NCI-H460 (cell line): Measurements from ENCODE around the gene DYRK1B. TPM values are rescaled to one million over a fixed set of nuclear protein-coding genes. Genes with fewer than 3 reads are reported as not detected.

Experiments used
- DNase-seq: peaks from one replicate; pipeline ENCODE4 v3.0.0-alpha.2; 2016; ENCODE audit warnings: low read depth; ENCODE audit errors: extremely low read depth
- total RNA-seq: library from RNA; depleted of rRNA; stranded (reverse); fragments of >200 nt; shearing (Covaris generic); gene quantifications from 2 replicates; pipeline ENCODE4 v1.2.3, GENCODE V29; 2014

Gene DYRK1B
- total RNA-seq, 1 experiment from 2014 or later, result 1.2 TPM

DNA sequence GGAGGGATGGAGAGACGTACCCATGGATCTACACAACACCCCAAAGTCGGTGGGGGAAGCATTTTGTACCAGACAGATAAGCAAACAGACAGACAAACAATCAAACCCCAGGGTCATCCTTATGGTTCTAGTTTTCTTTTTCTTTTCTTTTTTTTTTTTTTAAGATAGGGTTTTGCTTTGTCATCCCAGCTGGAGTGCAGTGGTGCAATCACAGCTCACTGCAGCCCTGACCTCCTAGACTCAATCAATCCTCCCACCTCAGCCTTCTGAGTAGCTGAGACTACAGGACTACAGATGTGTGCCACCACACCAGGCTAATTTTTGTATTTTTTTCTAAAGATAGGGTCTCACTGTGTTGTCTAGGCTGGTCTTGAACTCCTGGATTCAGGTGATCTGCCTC, 30.2 kb upstream of the DYRK1B start:
- no peak for DNase-seq

DNA sequence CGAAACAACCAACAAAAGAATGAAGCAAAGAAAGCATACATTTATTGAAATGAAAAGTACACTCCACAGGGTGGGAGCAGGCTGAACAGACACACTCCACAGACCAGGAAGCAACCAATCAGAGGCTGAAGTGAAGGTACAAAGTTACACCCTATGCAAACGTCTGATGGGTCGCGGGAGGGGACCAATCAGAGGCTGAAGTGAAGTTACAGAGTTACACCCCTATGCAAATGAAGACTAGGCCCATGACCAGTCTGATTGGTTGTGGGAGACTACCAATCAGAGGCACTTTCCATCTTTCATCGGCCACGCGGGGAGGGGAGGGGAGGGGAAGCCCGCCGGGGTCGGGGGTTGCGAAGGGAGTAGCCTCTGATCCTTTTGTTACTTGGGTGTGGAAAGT, 24.6 kb upstream of the DYRK1B start:
- DNase-seq, result no peak

DNA sequence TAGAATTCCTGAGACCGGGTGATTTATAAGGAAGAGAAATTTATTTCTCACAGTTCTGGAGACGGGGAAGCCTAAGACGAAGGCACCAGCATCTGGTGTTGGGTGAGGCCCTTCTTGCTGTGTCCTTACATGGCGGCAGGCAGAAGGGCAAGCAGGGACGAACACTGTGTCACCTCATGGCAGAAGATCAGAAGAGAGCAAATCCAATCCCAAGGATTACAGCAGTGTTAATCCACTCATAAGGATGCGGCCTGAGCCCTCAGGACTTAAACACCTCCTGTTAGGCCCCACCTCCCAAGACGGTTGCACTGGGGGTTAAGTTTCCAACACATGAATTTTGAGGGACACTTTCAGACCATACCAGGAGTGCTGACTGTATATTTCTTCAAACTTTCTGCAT, 18.9 kb upstream of the DYRK1B start:
- no peak for DNase-seq

DNA sequence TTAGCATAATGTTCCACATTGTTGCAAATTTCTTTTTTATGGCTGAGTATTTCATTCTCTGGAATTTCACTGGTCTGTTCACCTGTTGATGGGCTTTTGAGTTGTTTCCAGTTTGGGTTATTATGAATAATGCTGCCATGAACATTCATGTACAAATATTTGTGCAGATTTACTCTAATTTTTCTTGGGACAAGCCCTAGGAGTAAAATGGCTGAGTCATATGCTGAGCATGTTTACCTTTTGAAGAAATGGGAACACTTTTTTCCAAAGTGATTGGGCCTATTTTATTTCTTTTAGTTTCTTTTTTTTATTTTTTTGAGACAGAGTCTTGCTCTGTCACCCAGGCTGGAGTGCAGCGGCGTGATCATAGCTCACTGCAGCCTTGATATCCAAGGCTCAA, 16.9 kb upstream of the DYRK1B start:
- DNase-seq, result no peak

DNA sequence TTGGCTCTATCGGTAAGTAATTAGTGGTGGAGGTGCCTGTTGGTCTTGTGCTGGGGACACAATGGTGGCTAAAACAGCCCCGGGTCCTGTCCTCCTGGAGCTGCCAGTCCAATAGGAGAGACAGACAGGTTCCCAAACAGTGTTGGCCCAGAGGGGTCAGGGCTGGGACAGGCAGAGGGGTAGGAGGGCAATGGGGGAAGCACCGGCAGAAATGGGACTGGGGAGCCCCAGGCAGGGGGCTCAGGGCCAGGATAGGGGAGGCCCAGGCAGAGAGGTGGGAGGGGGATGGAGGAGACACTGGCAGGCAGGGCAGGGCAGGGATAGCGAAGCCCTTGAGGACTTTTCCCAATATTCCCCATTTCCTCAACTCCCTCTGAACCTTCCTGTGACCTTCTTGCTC, 14.4 kb upstream of the DYRK1B start:
- DNase-seq, result no peak

DNA sequence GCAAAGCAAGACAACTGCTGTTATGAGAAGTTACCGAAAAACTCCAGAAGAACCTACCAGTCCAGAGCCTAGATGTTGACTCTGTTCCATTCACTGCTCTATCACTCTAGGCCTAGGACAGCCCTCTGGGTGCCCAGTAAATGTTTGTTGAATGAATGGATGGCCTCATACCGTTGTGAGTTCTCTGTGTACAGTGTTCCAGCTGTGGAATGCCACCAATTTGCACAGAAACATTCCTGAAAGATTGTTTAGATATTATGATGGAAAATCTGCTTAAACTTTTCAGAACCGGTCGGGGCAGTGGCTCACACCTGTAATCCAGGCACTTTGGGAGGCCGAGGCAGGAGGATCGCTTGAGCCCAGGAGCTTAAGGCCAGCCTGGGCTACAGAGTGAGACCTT, 13.6 kb upstream of the DYRK1B start:
- DNase-seq, result no peak

DNA sequence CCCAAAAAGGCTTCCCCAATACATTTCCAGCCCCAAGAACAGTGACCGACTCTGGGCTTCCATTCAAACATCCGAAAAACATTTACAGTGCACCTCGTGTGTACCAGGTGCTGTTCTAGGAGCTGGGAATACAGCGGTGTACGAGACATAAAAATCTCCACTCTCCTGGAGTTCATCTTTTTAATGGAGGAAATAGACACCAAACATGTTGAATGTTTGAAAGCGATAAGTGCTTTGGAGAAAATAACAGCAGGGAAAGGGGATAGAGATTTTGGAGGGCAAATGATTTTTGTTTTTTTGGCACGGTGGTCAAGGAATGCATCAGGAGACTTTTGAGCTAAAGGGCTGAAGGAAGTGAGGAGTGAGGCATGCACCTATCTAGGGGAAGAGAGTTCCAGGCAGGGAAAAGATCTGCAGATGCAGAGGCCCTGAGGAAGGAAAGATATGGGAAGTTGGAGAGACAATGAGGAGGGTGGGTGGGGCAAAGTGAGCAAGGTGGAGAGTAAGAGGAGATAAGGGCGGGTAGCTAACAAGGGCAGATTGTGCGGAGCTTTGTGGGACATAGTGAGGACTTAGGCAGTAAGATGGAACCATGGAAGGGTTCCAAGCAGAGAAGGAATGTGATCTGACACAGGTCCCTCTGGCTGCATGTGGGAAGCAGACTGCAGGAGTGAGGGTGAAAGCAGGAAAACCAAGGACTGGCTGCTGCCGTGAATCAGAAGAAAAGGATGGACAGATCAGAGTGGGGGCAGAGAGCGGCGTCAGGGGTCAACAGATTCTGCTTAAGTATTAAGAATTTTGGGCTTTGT, 12.9 kb upstream of the DYRK1B start:
- no peak for DNase-seq

DNA sequence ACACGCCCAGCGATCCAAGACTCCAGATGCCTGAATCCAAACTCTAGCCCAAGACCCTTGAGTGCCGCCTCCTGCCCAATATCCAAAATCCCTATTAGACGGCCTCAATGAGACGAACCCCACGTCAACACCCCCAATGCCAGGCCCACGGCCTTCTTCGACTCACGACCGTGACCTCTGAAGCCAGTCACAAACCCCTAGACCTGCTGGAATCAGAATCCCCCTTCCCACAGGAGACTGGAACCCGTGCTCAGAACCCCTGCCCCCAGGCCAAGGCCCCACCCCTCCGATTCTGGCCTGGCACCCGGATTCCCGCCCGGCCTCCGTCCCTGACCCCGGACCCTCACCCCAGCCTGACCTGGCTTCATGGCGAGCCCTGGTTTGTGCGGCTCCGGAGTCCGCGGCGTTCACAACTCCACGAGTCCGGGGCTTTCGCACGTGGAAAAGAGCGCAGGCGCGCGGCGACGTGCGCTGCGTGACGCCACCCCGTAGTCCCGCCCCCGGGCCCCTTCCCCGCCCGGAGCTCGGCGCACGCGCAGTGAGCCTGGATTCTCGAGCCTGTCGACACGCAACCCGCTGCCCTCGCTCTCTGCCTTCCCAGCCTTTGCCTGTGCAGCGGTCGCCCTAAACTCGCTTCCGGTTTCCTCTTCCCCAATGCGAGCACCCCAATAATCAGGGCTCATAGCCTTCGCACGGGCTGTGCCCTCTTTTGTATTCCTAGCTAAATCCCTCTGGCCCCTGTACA, 12.1 kb upstream of the DYRK1B start, which contains the start of gene FBL:
TSS of gene FBL (minus strand) at position 447 of the 745 bp plus-strand sequence. CDS start at position 368, 79 bp downstream.
- DNase-seq, result peak; percentile 86

DNA sequence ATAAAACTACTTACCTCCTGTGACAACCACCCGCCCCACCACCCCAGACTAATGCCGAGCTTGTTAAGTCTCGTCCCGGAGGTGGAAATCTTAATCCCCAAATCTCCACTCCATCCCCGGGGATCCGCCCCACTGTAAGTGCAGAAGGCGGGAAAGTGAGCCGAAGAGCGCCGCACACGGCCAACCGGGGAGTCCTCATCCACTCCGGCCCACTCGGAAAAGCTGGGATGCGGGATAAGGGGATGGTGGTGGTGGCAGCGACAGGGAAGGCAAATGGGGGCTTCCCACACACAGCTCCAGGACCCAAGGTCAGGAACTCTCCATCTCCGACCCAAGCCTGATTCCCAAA, 11.6 kb upstream of the DYRK1B start:
- DNase-seq, result no peak

DNA sequence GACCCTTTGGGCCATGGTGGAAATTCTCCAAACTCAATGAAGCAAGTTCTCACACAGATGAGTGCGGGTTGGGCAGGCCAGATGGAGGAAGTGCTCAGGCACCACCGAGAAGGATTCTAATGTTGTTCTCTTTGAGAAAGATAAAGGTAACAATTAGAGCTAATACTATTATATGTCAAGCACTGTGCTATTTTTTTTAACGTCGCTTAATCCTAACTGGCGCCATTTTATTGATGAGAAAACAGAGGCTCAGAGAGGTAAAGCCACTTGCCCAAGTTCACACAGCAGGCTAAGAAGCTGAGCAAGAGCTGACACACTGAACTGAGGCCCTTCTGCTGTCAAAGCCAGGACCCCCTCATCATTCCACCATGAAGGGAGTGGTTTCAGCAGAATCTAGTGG, 11.2 kb upstream of the DYRK1B start:
- DNase-seq, result no peak

DNA sequence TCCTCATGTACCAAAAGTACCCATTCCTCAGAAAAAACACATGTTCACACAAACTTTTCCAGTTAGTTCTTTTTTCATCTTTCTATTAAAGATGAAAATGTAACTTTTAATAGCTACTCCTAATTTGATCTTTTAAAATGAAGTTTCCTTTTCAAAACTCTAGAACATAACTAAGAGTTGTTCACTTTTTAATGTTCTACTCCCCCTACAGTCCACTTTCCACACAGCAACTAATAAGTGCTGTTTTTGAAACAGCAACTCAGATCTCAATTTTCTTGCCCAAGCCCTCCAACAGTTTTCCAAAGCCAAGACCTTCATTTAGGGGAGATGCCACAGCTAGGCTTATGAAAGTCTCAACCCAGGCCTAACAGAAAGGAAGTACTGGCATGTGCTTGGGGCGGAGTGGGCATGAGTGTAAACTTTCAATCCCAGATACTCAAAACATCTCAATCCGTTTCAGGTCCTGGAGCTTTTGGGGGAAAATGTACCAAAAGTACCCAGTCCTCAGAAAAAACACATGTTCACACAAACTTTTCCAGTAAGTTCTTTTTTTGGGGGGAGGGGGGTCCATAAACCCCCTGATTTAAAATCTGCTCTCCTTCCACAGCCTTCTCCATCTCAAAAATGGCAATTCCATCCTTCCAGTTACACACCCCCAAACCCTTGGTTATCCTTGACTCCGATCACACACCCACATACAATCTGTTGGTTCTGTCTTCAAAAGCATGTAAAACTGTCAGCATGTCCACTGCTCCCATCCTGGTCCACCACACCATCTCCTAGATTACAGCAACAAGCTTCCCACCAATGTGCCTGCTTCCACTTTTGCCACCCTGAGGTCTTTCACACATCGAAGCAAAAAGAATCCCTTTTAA, 10.2 kb upstream of the DYRK1B start:
- DNase-seq, result peak; percentile 35

DNA sequence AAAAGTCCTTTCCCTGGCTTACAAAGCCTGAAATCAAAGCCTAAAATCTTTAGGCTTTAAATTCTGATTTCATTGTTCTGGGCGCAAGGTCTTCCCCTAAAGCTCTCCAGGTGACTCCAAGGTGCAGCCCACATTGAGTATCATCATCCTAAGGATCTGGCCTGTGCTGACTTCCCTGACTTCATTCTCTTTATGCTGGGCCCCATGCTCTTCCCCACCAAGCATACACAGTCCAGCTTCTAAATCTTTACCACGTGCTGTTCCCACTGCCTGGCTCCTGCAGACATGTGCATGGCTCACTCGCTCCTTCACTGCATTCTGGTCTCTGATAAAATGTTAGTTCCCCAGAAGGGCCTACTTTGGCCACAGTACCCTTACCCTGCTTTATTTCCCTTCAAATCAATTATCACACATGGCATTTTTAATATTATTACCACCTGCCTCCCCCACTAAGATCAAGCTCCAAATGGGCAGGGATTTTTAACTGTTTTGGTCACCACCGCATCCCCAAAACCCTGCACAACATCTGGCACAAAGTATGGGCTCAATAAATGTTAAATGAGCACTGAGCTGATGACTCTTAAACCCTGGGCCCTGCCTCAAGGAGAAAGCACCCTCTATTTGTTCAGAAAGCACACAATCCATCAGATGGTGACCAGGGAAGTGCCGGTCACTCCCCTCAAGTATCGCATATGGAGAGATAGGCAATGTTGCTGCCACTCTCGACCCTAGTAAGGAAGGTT, 8.9 kb upstream of the DYRK1B start:
- DNase-seq, result no peak

DNA sequence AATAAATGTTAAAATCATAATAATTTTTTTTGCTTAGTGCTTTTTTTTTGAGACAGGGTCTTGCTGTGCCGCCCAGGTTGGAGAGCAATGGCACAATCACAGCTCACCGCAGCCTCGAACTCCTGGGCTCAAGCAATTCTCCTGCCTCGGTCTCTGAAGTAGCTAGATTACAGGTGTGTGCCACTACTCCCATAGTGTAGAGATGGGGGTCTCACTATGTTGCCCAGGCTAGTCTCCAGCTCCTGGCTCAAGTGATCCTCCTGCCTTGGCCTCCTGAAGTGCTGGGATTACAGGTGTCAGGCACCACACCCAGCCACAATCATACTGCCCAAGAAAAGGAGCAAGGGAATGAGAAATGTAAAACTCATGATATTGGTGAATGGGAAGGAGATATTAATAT, 7.1 kb upstream of the DYRK1B start:
- DNase-seq, result no peak

DNA sequence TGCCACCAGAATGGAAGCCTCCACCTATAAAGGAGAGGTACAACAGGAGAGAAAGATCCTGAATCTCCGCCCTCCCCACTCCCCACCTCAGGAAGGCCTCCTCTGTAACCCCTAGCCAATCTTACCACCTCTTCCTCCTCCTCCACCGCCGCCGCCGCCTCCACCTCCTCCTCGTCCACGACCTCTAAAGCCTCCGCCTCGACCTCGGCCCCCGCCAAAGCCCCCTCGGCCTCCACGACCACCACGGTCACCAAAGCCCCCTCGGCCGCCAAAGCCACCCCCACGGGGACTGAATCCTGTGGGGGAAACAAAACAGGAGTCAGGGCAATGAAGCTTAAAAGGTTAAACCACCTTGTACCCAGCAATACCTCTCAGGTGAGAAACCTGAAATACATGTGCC, 6.5 kb upstream of the DYRK1B start:
- no peak for DNase-seq

DNA sequence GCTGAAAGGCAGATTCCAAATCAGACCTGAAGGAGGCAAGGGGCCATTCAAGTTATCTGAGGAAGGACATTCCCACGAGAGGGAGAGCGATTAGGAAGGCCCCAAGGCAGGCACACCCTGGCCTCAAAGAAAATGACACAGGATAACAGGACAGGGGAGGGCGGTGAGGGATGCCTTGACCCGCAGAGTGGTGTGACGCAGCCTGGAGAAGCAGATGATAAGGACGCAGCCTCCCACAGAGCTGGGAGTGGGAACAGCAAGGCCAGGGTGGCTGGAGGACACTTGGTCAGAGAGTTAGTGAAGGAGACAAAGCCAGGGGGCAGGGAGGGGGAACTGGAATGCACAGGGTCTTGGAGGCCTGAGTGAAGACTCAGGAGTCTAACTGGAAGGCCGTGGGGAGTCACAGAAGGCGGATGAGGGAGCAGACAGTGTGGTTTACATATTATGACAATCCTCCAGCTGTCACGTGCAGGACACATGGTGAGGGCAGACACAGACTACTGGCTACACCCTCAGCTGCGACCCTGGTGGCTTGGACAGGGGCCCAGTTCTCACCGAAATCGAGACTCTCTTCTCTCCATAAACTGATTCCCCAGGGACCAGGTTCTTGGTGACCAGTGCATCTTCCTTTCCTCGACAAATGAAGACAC, 5.8 kb upstream of the DYRK1B start:
- DNase-seq, result no peak

DNA sequence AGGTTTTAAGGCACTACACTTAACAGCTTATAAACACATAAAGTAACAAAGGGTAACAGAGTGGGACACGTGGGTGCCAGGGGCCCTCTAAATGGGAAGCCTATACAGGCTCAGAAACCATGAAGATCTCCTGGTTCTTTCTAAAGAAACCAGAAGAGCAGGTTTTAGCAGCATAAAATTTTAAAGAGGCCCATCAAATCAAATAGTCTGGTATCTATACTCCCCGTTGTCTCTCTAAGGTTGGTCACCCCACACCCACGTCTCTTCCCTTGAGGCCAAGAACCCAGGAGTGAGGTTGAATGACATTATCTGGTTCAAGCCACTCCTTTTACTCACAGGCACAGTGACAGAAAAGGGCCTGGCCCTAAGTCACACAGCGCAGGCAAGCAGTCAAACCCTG, 4.6 kb upstream of the DYRK1B start:
- no peak for DNase-seq

DNA sequence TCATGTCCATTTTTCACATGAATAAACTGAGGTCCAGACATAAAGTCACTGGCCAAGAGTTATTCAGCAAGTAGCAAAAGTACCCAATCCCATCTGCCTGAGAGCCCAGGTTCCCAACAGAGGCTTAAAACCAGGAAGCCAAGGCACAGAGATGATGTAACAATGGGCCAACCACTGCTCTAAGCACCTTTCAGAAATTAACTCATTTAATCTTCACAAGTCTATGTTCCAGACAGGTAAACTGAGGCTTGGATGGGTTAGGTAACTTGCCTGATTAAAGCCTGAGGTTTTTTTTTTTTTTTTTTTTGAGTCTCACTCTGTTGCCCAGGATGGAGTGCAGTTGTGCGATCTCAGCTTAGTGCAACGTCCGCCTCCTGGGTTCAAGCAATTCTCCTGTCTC, 4.0 kb upstream of the DYRK1B start:
- DNase-seq, result no peak

DNA sequence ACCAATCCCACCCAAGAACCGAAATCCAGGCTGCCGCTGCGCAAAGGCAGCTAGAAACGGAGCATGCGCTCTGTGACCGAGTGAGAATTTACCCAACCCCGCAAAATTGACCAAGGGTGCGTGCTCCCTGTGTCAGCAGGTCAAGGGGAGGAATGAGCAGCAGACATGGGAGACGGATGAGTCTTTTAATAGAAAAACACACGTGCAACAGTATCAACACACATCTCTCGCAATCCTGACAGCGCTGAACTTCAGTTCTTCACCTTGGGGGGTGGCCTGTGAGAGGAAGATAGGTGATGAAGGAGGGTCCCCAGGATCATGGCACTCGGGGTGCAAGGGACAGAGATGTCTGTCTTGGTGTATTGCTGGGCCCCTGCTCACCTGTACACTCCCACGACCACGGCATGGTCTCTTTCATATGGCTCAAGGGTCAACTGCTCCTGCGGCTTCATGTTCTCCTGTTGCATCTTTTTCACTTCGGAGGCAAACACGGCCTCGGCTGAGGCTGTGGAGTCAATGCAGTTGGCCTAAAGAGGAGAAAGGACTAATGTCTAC, 402 bp upstream of the DYRK1B start:
- no peak for DNase-seq

DNA sequence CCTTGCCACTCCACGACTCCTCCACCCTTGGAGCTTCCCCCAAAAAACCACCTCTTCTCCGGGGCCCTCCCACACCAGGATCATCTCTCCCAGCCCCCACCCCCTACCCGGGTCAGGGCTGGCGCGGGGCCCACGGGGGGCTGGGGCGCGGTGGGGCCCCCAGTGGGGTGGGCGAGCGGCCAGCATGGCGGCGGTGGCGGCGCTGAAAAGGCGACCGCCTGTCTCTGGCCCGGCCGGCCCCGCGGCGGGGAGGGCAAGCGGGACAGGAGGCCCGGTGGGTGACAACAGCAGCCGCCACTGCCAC, 850 bp downstream of the DYRK1B start:
- no peak for DNase-seq
